ENCODE results near the gene CPAMD8. TPM values are rescaled to one million over a fixed set of nuclear protein-coding genes. Genes with fewer than 3 reads are reported as not detected.

The CPAMD8 gene
- total and polyA plus RNA-seq, 2 donors (not counting 1 experiment from before 2014, with no cell fraction given), result 0.14 to 1.7 TPM

- H3K27me3 ChIP-seq (ENCODE audit: control insufficient read depth, insufficient read depth, low read length), result no peaks in the 10 kb centered on the region
- H3K4me2 ChIP-seq (ENCODE audit: extremely low read depth, insufficient read depth, low read length), result no peak overlapping the region
- H3K27ac ChIP-seq (ENCODE audit: insufficient read depth, low read length), result no peak overlapping the region
- H3K79me2 ChIP-seq (ENCODE audit: control insufficient read depth, insufficient read depth, low read length), result no peaks in the 10 kb centered on the region
- no peak for TF ChIP-seq EZH2 (IDR thresholded peaks at IDR 0.05; ENCODE audit: low read length, missing control alignments)
- TF ChIP-seq CTCF (conservative IDR thresholded peaks at IDR 0.05 in 1 of 2, IDR thresholded peaks at IDR 0.05 in 1 of 2; ENCODE audit: low read depth in 1 of 2, low read length in 2 of 2), result no peak
- DNase-seq (ENCODE audit: low read depth in 2 of 2), result no peak
- no peak overlapping the region for H3K9ac ChIP-seq (ENCODE audit: insufficient read depth, low read length)
- H3K9me3 ChIP-seq (ENCODE audit: control insufficient read depth, insufficient read depth, low read depth, low read length), result no peaks in the 10 kb centered on the region
- H4K20me1 ChIP-seq (ENCODE audit: control insufficient read depth, extremely low read depth, insufficient read depth, low read length), result no peaks in the 10 kb centered on the region
- no peaks in the 10 kb centered on the region for H3K4me1 ChIP-seq (ENCODE audit: control insufficient read depth, extremely low read depth, insufficient read depth, low read length)
- no peak overlapping the region for H2AFZ ChIP-seq (ENCODE audit: low read length)
- H3K36me3 ChIP-seq (ENCODE audit: control insufficient read depth, insufficient read depth, low read length), result peaks cover 3% of the 10 kb centered on the region
- no peak overlapping the region for H3K4me3 ChIP-seq (replicated peaks in 1 of 4; ENCODE audit: control extremely low read depth in 1 of 4, insufficient read depth in 1 of 4, low read depth in 3 of 4, low read length in 4 of 4)
Measured at GRCh38 chr19:17048885-17049453, 22.4 kb upstream of the CPAMD8 start.

GRCh38 chr19:17045907-17046502, 19.4 kb upstream of the CPAMD8 start:
- Histone ChIP-seq H3K36me3 (ENCODE audit: control insufficient read depth, insufficient read depth, low read length) (no peaks in the 10 kb centered on the region), H3K4me2 (ENCODE audit: extremely low read depth, insufficient read depth, low read length) (no peak overlapping the region), H3K9ac (ENCODE audit: insufficient read depth, low read length) (no peak overlapping the region), H4K20me1 (ENCODE audit: control insufficient read depth, extremely low read depth, insufficient read depth, low read length) (no peaks in the 10 kb centered on the region), H3K4me3 (replicated peaks in 1 of 4; ENCODE audit: control extremely low read depth in 1 of 4, insufficient read depth in 1 of 4, low read depth in 3 of 4, low read length in 4 of 4) (no peak overlapping the region), H3K27ac (ENCODE audit: insufficient read depth, low read length) (no peak overlapping the region), H2AFZ (ENCODE audit: low read length) (no peak overlapping the region), H3K27me3 (ENCODE audit: control insufficient read depth, insufficient read depth, low read length) (no peaks in the 10 kb centered on the region), H3K79me2 (ENCODE audit: control insufficient read depth, insufficient read depth, low read length) (no peaks in the 10 kb centered on the region), H3K9me3 (ENCODE audit: control insufficient read depth, insufficient read depth, low read depth, low read length) (no peaks in the 10 kb centered on the region), H3K4me1 (ENCODE audit: control insufficient read depth, extremely low read depth, insufficient read depth, low read length) (no peaks in the 10 kb centered on the region)
- no peak for DNase-seq (ENCODE audit: low read depth in 2 of 2)
- TF ChIP-seq EZH2 (IDR thresholded peaks at IDR 0.05; ENCODE audit: low read length, missing control alignments) (no peak), CTCF (conservative IDR thresholded peaks at IDR 0.05 in 1 of 2, IDR thresholded peaks at IDR 0.05 in 1 of 2; ENCODE audit: low read depth in 1 of 2, low read length in 2 of 2) (no peak)

GRCh38 chr19:17043744-17044143, 17.1 kb upstream of the CPAMD8 start:
- H2AFZ ChIP-seq (ENCODE audit: low read length), result no peak overlapping the region
- no peaks in the 10 kb centered on the region for H4K20me1 ChIP-seq (ENCODE audit: control insufficient read depth, extremely low read depth, insufficient read depth, low read length)
- H3K36me3 ChIP-seq (ENCODE audit: control insufficient read depth, insufficient read depth, low read length), result no peaks in the 10 kb centered on the region
- DNase-seq (ENCODE audit: low read depth in 2 of 2), result no peak
- no peaks in the 10 kb centered on the region for H3K4me1 ChIP-seq (ENCODE audit: control insufficient read depth, extremely low read depth, insufficient read depth, low read length)
- H3K27me3 ChIP-seq (ENCODE audit: control insufficient read depth, insufficient read depth, low read length), result no peaks in the 10 kb centered on the region
- TF ChIP-seq CTCF (conservative IDR thresholded peaks at IDR 0.05 in 1 of 2, IDR thresholded peaks at IDR 0.05 in 1 of 2; ENCODE audit: low read depth in 1 of 2, low read length in 2 of 2) (no peak), EZH2 (IDR thresholded peaks at IDR 0.05; ENCODE audit: low read length, missing control alignments) (no peak)
- no peak overlapping the region for H3K27ac ChIP-seq (ENCODE audit: insufficient read depth, low read length)
- no peaks in the 10 kb centered on the region for H3K79me2 ChIP-seq (ENCODE audit: control insufficient read depth, insufficient read depth, low read length)
- H3K9ac ChIP-seq (ENCODE audit: insufficient read depth, low read length), result no peak overlapping the region
- H3K9me3 ChIP-seq (ENCODE audit: control insufficient read depth, insufficient read depth, low read depth, low read length), result no peaks in the 10 kb centered on the region
- no peak overlapping the region for H3K4me2 ChIP-seq (ENCODE audit: extremely low read depth, insufficient read depth, low read length)
- H3K4me3 ChIP-seq (replicated peaks in 1 of 4; ENCODE audit: control extremely low read depth in 1 of 4, insufficient read depth in 1 of 4, low read depth in 3 of 4, low read length in 4 of 4), result no peak overlapping the region

All from fibroblast of lung (primary cell).